NT2/D1 (cell line): ENCODE data around the gene PDK4.
A peak's percentile ranks its signal among the peaks of the same experiment; 100 is the strongest.

Source experiments
- DNase-seq: peaks from one replicate; pipeline ENCODE4 v3.0.0-alpha.2; 2011; ENCODE audit warnings: low read depth, low spot score
- H3K27me3 ChIP-seq: 2 replicates; pipeline ENCODE4 v1.6.0; 2011; ENCODE audit warnings: mild to moderate bottlenecking; ENCODE audit not compliant: insufficient read length, insufficient read depth
- H3K36me3 ChIP-seq: 2 replicates; pipeline ENCODE4 v1.6.1; 2011; ENCODE audit warnings: mild to moderate bottlenecking, low read length, mixed read lengths; ENCODE audit not compliant: insufficient read depth, insufficient read length
- H3K4me1 ChIP-seq: 2 replicates; pipeline ENCODE4 v1.5.1; 2011; ENCODE audit not compliant: insufficient read depth, insufficient read length
- H3K4me3 ChIP-seq: 2 replicates; pipeline ENCODE4 v1.5.1; 2011; ENCODE audit warnings: low read depth; ENCODE audit not compliant: insufficient read length
- H3K9ac ChIP-seq: 2 replicates; pipeline ENCODE4 v1.6.0; 2011; ENCODE audit warnings: low read depth; ENCODE audit not compliant: insufficient read length
- H3K9me3 ChIP-seq: 2 replicates; pipeline ENCODE4 v1.5.1; 2011; ENCODE audit warnings: mild to moderate bottlenecking, low read length; ENCODE audit not compliant: insufficient read depth
- SUZ12 ChIP-seq: IDR thresholded peaks from 2 replicates; pipeline ENCODE4 v1.6.1; 2011; ENCODE audit not compliant: insufficient read length, insufficient read depth; ENCODE audit errors: extremely low read depth
- YY1 ChIP-seq: IDR thresholded peaks from 2 replicates; pipeline ENCODE4 v1.6.1; 2011; ENCODE audit not compliant: insufficient read length, insufficient read depth
- ZNF274 ChIP-seq: IDR thresholded peaks from 2 replicates; pipeline ENCODE4 v1.6.1; 2011; ENCODE audit warnings: mild to moderate bottlenecking, low read depth, low read length

The PDK4 gene

GRCh38 chr7:95583834-95584621, 12.3 kb downstream of the PDK4 start:
- Histone ChIP-seq H3K9ac (no peak overlapping the region), H3K4me3 (no peak overlapping the region), H3K27me3 (no peaks in the 10 kb centered on the region), H3K4me1 (no peaks in the 10 kb centered on the region), H3K36me3 (no peaks in the 10 kb centered on the region), H3K9me3 (no peaks in the 10 kb centered on the region)
- no peak for DNase-seq
- no peak for TF ChIP-seq SUZ12
- no peak for TF ChIP-seq YY1
- TF ChIP-seq ZNF274: no peak

- TF ChIP-seq YY1 (no peak), ZNF274 (no peak), SUZ12 (no peak)
- Histone ChIP-seq H3K4me3 (no peak overlapping the region), H3K36me3 (no peaks in the 10 kb centered on the region), H3K4me1 (no peaks in the 10 kb centered on the region), H3K27me3 (no peaks in the 10 kb centered on the region), H3K9me3 (no peaks in the 10 kb centered on the region), H3K9ac (no peak overlapping the region)
- DNase-seq: no peak
Observed at GRCh38 chr7:95582578-95583293, 13.6 kb downstream of the PDK4 start.

DNA sequence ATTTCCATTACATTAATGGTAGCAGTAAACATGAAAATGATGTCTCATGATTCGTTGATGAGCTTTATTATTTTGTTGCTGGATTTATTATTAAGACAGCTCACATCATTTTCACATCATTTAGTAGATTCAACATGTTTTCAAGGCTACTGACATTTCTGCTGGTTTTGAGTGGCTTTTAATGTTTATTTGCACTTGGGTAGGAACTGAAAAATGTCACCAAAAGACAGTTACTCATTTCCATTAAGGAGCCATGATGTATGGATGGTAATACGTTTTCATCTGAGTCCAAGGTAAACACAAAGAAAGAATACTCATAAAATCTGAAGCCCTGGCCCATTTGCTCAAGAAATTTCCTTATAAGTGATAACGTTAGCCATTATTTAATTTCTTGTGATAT, 14.8 kb downstream of the PDK4 start:
- Histone ChIP-seq H3K27me3 (no peaks in the 10 kb centered on the region), H3K4me3 (no peak overlapping the region), H3K9me3 (no peaks in the 10 kb centered on the region), H3K36me3 (no peaks in the 10 kb centered on the region), H3K9ac (no peak overlapping the region), H3K4me1 (no peaks in the 10 kb centered on the region)
- DNase-seq: no peak
- TF ChIP-seq ZNF274 (no peak), SUZ12 (no peak), YY1 (no peak)

- H3K9ac ChIP-seq: no peak overlapping the region
- no peaks in the 10 kb centered on the region for H3K4me1 ChIP-seq
- no peaks in the 10 kb centered on the region for H3K36me3 ChIP-seq
- no peak for DNase-seq
- TF ChIP-seq YY1 (no peak), ZNF274 (no peak), SUZ12 (no peak)
- no peaks in the 10 kb centered on the region for H3K27me3 ChIP-seq
- no peaks in the 10 kb centered on the region for H3K9me3 ChIP-seq
- H3K4me3 ChIP-seq: no peak overlapping the region
Observed at GRCh38 chr7:95579318-95579717, 17.0 kb downstream of the PDK4 start.

GRCh38 chr7:95578299-95578855, 17.9 kb downstream of the PDK4 start:
- H3K27me3 ChIP-seq: no peaks in the 10 kb centered on the region
- H3K9ac ChIP-seq: no peak overlapping the region
- no peak for TF ChIP-seq YY1
- no peak for TF ChIP-seq SUZ12
- TF ChIP-seq ZNF274: no peak
- no peaks in the 10 kb centered on the region for H3K4me1 ChIP-seq
- no peaks in the 10 kb centered on the region for H3K36me3 ChIP-seq
- H3K9me3 ChIP-seq: no peaks in the 10 kb centered on the region
- no peak overlapping the region for H3K4me3 ChIP-seq
- DNase-seq: no peak

DNA sequence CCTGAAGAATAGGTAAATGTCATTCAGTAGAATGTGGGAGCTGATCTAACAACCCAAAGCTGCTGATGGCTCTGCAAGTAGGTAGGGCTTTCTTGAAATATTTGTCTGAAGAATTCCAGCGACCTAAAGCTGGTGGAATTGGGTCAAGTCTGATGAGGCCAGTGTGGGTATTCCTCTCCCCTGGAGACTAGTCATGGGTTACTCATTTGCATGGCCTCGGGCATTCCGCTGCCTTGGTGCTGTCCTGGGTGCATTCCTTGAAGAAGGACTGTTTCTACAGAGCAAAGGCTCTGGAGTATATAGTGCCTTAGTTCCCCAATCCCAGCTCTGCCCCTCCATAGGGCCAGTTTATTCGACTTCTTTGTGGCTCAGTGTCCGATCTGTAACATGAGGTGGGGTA, 19.2 kb downstream of the PDK4 start:
- peak; percentile 33 for DNase-seq
- Histone ChIP-seq H3K9me3 (no peaks in the 10 kb centered on the region), H3K36me3 (no peaks in the 10 kb centered on the region), H3K9ac (no peak overlapping the region), H3K27me3 (no peaks in the 10 kb centered on the region), H3K4me3 (no peak overlapping the region), H3K4me1 (no peaks in the 10 kb centered on the region)
- TF ChIP-seq SUZ12: no peak
- TF ChIP-seq YY1: no peak
- TF ChIP-seq ZNF274: no peak

GRCh38 chr7:95569720-95570119, 26.6 kb downstream of the PDK4 start:
- H3K9ac ChIP-seq: no peak overlapping the region

More at GRCh38 chr7:95569720-95570119, 26.6 kb downstream of the PDK4 start:
- no peak for TF ChIP-seq ZNF274
- TF ChIP-seq SUZ12: no peak
- H3K27me3 ChIP-seq: no peaks in the 10 kb centered on the region
- H3K9me3 ChIP-seq: no peaks in the 10 kb centered on the region
- H3K4me3 ChIP-seq: no peak overlapping the region
- H3K36me3 ChIP-seq: no peaks in the 10 kb centered on the region
- H3K4me1 ChIP-seq: no peaks in the 10 kb centered on the region
- no peak for DNase-seq
